Measurements from ENCODE around the gene MAT2B. TPM values are rescaled to one million over a fixed set of nuclear protein-coding genes. Genes with fewer than 3 reads are reported as not detected.

MAT2B gene
- 33.7 and 40.2 TPM in 2 replicates for total RNA-seq (2014; rRNA removed; shearing (Covaris generic))

DNA sequence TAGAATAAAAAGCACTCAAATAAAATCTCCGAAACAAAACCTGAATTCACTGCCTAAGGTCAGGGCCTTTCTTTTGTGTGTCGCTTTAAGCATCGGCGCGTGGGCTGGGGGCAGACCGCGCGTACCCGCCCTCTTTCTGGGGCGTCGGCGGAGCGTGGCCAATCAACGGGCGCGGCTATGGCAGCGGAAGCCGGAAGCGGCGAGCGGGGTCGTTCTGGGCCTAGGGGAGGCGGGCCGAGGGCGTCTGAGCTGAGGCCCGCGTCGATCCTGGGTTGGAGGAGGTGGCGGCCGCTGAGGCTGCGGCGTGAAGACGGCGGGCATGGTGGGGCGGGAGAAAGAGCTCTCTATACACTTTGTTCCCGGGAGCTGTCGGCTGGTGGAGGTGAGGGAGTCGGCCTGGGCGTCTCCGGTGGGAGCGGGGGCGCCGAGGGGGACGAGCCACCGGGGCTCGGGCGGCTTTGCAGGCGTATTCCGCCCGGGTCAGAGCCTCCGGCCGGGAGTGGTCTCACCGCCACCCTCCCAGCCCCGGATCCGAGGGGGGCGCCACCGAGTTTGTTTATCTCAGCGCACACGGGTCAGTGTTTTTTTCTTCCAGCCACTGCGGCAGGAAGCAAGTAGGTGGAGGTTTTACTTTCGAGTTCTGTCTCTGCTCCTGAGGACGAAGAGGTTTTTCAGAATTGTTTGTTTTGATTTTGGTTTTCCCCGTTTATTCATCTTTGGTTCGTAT, at the start of gene MAT2B:
TSS of gene MAT2B (plus strand) at position 252 of the 727 bp plus-strand sequence. CDS start at position 320, 68 bp downstream.

DNA sequence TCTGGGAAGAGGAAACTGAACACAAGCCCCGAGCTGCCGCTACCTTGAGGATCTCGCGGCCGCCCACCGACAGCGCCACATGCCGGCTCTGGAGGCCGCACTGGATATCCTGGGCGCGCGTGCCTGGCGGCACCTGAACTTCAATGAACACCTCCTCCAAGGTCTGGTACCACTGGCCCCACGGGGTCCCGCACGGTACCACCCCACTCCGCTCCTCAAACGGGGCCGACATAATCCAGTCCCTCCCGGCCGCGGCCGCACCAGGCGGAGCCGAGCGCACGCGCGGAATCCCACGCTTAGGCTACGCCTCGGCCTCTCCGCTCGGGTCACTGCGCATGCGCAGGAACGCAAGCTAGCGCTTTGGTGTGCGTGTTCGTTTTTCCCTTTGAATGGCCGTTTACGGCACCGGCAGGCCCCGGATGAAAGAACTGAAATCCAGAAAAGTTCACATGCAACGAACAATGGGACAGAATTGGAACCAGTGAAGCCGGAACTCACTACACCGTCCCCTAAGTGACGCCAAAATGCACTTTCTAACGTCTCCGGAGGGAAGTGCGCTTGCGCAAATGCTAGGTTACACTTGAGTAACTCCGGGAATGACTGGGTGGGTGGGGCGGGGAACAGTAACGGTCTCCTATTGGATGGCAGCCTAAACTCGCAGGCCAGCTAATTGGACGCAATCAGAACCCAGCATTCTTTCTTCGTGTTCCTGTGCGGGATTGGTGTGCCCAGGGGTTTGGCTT, 45.4 kb upstream of the MAT2B start, which contains the start of gene NUDCD2:
TSS of gene NUDCD2 (minus strand) at position 284 of the 743 bp plus-strand sequence. CDS start at position 232, 52 bp downstream.

DNA sequence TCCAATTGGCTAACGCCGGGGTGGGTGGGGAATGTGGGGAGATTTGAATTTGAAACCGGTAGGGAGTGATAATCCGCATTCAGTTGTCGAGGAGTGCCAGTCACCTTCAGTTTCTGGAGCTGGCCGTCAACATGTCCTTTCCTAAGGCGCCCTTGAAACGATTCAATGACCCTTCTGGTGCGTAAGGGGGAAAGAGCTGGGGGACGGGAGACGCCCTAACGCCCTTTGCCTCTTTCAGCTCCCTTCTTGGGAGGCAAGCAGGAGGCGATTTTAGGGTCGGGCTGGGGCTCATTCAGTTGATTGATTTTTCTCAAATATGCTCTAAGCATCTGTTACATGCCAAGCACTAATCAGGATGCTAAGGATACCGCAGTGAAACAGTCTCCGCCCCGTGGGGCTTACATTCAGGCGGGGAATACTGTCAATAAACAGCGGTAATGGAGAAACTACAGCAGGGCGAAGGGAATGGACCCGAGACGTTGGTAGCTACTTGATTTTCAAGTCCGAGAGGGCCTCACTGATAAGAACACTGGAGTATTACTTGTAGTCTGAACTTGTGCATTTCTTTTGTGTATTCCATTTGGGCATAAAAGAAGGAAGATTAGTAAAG, 44.8 kb upstream of the MAT2B start, which contains the start of gene HMMR:
TSS of gene HMMR (plus strand) at position 71 of the 610 bp plus-strand sequence. CDS start at position 132, 61 bp downstream.

Other genes starting within 250 kb of the MAT2B start
- 94.3 and 95.6 TPM in 2 replicates for gene CCNG1, start 68.0 kb upstream of the MAT2B start, total RNA-seq (2014; rRNA removed; shearing (Covaris generic))
- 15.8 and 20.0 TPM in 2 replicates for gene NUDCD2, start 45.5 kb upstream of the MAT2B start, total RNA-seq (2014; rRNA removed; shearing (Covaris generic))
- 53.9 and 55.5 TPM in 2 replicates for gene HMMR, start 45.0 kb upstream of the MAT2B start, total RNA-seq (2014; rRNA removed; shearing (Covaris generic))